GM23248 (cell line): ENCODE results near the gene HEPH. TPM values are rescaled to one million over a fixed set of nuclear protein-coding genes. Genes with fewer than 3 reads are reported as not detected.
"Not testable (repeated sequence)": the region's sequence is repeated elsewhere in the genome, so short reads cannot be mapped to it uniquely, and the experiment has no call there.

Source experiments
- DNase-seq: peaks from one replicate; pipeline ENCODE4 v3.0.0-alpha.2; 2015
- H2AFZ ChIP-seq: fragments of 200-600 bp; sonication (generic); 2 replicates; pipeline ENCODE4 v1.6.1; 2016; ENCODE audit warnings: antibody characterized with exemption
- H3F3A ChIP-seq: fragments of 200-600 bp; sonication (generic); 2 replicates; pipeline ENCODE4 v1.6.1; 2016; ENCODE audit warnings: mild to moderate bottlenecking, antibody characterized with exemption, mixed run types; ENCODE audit not compliant: insufficient read depth
- H3K27ac ChIP-seq: fragments of 200-600 bp; sonication (generic); 2 replicates; pipeline ENCODE4 v1.5.1; 2016; ENCODE audit warnings: mild to moderate bottlenecking
- H3K27me3 ChIP-seq: fragments of 200-600 bp; sonication (generic); replicated peaks from 2 replicates; pipeline ENCODE4 v1.6.1; 2016; ENCODE audit warnings: mild to moderate bottlenecking; ENCODE audit not compliant: insufficient read depth
- H3K36me3 ChIP-seq: fragments of 200-600 bp; sonication (generic); 2 replicates; pipeline ENCODE4 v1.6.1; 2016; ENCODE audit warnings: low read depth, mild to moderate bottlenecking
- H3K4me1 ChIP-seq: fragments of 200-600 bp; sonication (generic); 2 replicates; pipeline ENCODE4 v1.6.1; 2016; ENCODE audit warnings: mild to moderate bottlenecking; ENCODE audit not compliant: insufficient read depth
- H3K4me2 ChIP-seq: fragments of 200-600 bp; sonication (generic); one replicate; pipeline ENCODE4 v1.6.1; 2016; ENCODE audit warnings: mild to moderate bottlenecking; ENCODE audit not compliant: unreplicated experiment
- H3K4me3 ChIP-seq: fragments of 200-600 bp; sonication (generic); 2 replicates; pipeline ENCODE4 v1.5.1; 2016; ENCODE audit warnings: mild to moderate bottlenecking
- H3K79me2 ChIP-seq: fragments of 200-600 bp; sonication (generic); 2 replicates; pipeline ENCODE4 v1.6.1; 2016; ENCODE audit warnings: mild to moderate bottlenecking; ENCODE audit not compliant: insufficient read depth
- H3K9ac ChIP-seq: fragments of 200-600 bp; sonication (generic); 2 replicates; pipeline ENCODE4 v1.6.1; 2016; ENCODE audit warnings: mild to moderate bottlenecking
- H3K9me2 ChIP-seq: fragments of 200-600 bp; sonication (generic); 2 replicates; pipeline ENCODE4 v1.6.1; 2016; ENCODE audit warnings: mixed run types, mild to moderate bottlenecking, moderate library complexity; ENCODE audit not compliant: insufficient read depth
- H3K9me3 ChIP-seq: fragments of 200-600 bp; sonication (generic); one replicate; pipeline ENCODE4 v1.6.1; 2017; ENCODE audit warnings: low read depth
- H4K20me1 ChIP-seq: fragments of 200-600 bp; sonication (generic); 2 replicates; pipeline ENCODE4 v1.6.0; 2016; ENCODE audit not compliant: insufficient read depth
- EZH2 ChIP-seq: fragments of 200-600 bp; sonication (generic); IDR thresholded peaks from 2 replicates; pipeline ENCODE4 v1.6.1; 2018; ENCODE audit warnings: antibody characterized with exemption, mild to moderate bottlenecking; ENCODE audit not compliant: insufficient read depth, poor library complexity, severe bottlenecking
- EZH2phosphoT487 ChIP-seq: fragments of 200-600 bp; sonication (generic); IDR thresholded peaks from 2 replicates; pipeline ENCODE4 v1.6.1; 2018; ENCODE audit warnings: antibody characterized with exemption, moderate library complexity, mild to moderate bottlenecking, low read depth; ENCODE audit not compliant: insufficient read depth
- WGBS, 2 experiments: methylation state at CpG; one replicate each; pipeline ENCODE4 v1.1.6; 2015 to 2017; ENCODE audit warnings: low lambda C conversion rate in 2 of 2, low coverage in 1 of 2; ENCODE audit errors: missing lambda C conversion rate in 2 of 2; 5-methylcytosine and 5-hydroxymethylcytosine counted together
- in situ Hi-C: fragments of 300-500 bp; cut with MboI; formaldehyde crosslinking; loops from 2 replicates; pipeline ENCODE4 v1.15.0; 2020
- polyA plus RNA-seq: library from polyadenylated mRNA; unstranded; fragments of >200 nt; fragmentation: Nextera tagmentation; extraction: Ambion mirVana; gene quantifications from 2 replicates; pipeline ENCODE4 v1.2.1, GENCODE V29; 2016
- total RNA-seq: library from RNA; depleted of rRNA; stranded (reverse); fragments of >200 nt; shearing (Covaris generic); gene quantifications from 2 replicates; pipeline ENCODE4 v1.2.3, GENCODE V29; 2014

HEPH gene
- total and polyA plus RNA-seq, 2 experiments from 2014 or later = 14.3 to 42.4 TPM

DNA sequence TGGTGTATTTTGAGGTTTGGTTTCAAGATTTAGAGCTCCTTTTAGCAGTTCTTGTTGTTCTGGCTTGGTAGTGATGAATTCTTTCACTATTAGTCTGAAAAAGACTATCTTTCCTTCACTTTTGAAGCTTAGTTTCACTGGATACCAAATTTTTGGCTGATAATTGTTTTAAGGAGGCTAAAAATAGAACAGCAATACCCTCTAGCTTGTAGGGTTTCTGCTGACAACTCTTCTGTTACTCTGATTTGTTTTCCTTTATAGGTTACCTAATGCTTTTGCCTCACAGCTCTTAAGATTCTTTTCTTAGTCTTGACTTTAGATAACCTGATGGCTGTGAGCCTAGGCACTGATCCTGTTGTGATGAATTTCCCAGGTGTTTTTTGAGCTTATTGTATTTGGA, 33.6 kb upstream of the HEPH start:
- Histone ChIP-seq H3K27me3 (no peaks in the 10 kb centered on the region), H3K4me3 (no peak overlapping the region), H3F3A (no peaks in the 10 kb centered on the region), H2AFZ (no peak overlapping the region), H3K36me3 (no peaks in the 10 kb centered on the region), H3K4me1 (no peaks in the 10 kb centered on the region), H3K27ac (no peak overlapping the region), H3K9me3 (no peaks in the 10 kb centered on the region), H3K9me2 (no peaks in the 10 kb centered on the region), H3K79me2 (no peaks in the 10 kb centered on the region), H3K4me2 (no peak overlapping the region), H4K20me1 (no peaks in the 10 kb centered on the region), H3K9ac (no peak overlapping the region)
- no peak for TF ChIP-seq EZH2
- no peak for TF ChIP-seq EZH2phosphoT487
- no peak for DNase-seq
- in situ Hi-C loops = no loop called here

DNA sequence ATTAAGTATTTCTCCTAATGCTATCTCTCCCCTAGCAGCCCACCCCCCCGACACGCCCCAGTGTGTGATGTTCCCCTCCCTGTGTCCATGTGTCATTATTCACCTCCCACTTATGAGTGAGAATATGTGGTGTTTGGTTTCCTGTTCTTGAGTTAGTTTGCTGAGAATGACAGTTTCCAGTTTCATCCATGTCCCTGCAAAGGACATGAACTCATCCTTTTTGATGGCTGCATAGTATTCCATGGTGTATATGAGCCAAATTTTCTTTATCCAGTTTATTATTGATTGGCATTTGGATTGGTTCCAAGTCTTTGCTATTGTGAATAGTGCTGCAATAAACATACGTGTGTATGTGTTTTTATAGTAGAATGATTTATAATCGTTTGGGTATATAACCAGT, 28.8 kb upstream of the HEPH start:
- H3K27ac ChIP-seq, DNase-seq, H3K4me2 ChIP-seq, H3K36me3 ChIP-seq, H3K9me3 ChIP-seq, H3K4me1 ChIP-seq, H3K79me2 ChIP-seq, H3K9ac ChIP-seq, H4K20me1 ChIP-seq, H3F3A ChIP-seq, H3K4me3 ChIP-seq, in situ Hi-C loops, H3K27me3 ChIP-seq, H2AFZ ChIP-seq, H3K9me2 ChIP-seq: not testable (repeated sequence)
- WGBS, 2 experiments = 49 to 74% methylated on average over 3 to 4 of the region's 4 CpGs

DNA sequence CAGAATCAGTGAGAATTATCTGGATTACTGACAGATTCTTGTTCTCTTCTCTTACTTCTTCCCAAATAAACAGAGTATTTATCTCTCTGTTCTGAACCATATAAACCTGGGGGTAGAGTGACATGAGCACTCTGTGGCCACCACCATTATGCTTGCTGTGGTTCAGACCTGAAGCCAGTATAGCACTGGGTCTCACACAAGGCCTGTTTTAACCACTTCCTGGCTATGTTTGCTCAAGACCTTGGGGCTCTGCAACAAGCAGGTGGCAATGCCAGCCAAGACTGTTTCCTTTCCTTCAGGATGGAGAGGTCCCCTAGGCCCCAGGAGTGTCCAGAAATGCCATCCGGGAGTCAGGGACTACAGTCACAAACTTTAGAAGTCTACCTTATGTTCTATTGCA, 21.7 kb upstream of the HEPH start:
- H4K20me1 ChIP-seq = no peaks in the 10 kb centered on the region
- no peaks in the 10 kb centered on the region for H3F3A ChIP-seq
- no peaks in the 10 kb centered on the region for H3K27me3 ChIP-seq
- H3K79me2 ChIP-seq = no peaks in the 10 kb centered on the region
- no peaks in the 10 kb centered on the region for H3K4me1 ChIP-seq
- H3K27ac ChIP-seq = no peak overlapping the region
- no peak overlapping the region for H3K9ac ChIP-seq
- WGBS, 2 experiments = 25 to 43% methylated on average over 1 of the region's 1 CpG
- no peak overlapping the region for H3K4me2 ChIP-seq
- H3K9me2 ChIP-seq = no peaks in the 10 kb centered on the region
- TF ChIP-seq EZH2phosphoT487 (no peak), EZH2 (no peak)
- H3K36me3 ChIP-seq = no peaks in the 10 kb centered on the region
- no peak for DNase-seq
- in situ Hi-C loops = no loop called here
- no peak overlapping the region for H2AFZ ChIP-seq
- H3K4me3 ChIP-seq = no peak overlapping the region
- H3K9me3 ChIP-seq = no peaks in the 10 kb centered on the region

DNA sequence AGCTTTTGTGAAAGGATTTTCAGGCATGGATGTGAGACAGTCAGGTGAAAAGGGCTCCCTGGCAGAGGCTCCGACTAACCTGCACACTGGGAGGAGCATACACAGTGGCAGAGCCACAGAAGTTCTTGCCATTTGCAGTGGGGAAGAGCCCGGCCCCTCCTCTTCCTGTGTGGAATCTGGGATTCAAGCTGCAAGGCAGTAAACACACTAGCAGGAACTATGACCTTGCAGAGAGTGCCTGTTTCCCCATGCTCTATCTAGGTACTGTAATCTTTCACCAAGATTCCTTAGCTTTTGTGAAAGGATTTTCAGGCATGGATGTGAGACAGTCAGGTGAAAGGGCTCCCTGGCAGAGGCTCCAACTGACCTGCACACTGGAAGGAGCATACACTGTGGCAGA, 19.8 kb upstream of the HEPH start:
- Histone ChIP-seq H3K4me2 (no peak overlapping the region), H3K36me3 (no peaks in the 10 kb centered on the region), H3F3A (no peaks in the 10 kb centered on the region), H3K27me3 (no peaks in the 10 kb centered on the region), H3K4me1 (no peaks in the 10 kb centered on the region), H2AFZ (no peak overlapping the region), H3K79me2 (no peaks in the 10 kb centered on the region), H4K20me1 (no peaks in the 10 kb centered on the region), H3K9me3 (no peaks in the 10 kb centered on the region), H3K9me2 (no peaks in the 10 kb centered on the region), H3K9ac (no peak overlapping the region), H3K27ac (no peak overlapping the region), H3K4me3 (no peak overlapping the region)
- WGBS, 2 experiments = 60 to 67% methylated on average over 2 of the region's 2 CpGs
- in situ Hi-C loops = no loop called here
- TF ChIP-seq EZH2 = no peak
- no peak for DNase-seq

DNA sequence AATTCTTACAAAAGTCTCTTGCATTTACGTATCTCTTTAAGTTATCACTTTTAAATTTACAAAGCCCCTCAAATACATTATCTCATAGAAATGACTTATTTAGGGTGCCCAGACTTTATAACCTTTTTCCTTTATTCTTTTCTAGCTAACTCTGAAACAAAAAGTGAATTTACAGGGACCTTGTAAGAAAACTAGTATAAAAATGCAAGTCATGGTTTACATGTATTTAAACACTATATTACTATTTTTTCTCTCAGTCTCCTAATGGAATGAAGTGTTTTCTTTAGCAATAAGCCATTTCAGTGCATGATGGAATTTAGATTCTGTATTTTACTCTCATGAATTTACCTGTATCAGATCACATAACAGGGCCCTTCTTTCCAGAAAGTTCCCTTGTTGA, 14.5 kb upstream of the HEPH start:
- 69 to 94% methylated on average over 1 of the region's 1 CpG for WGBS, 2 experiments
- H2AFZ ChIP-seq = no peak overlapping the region
- no peak overlapping the region for H3K27ac ChIP-seq
- DNase-seq = no peak
- H3K9me3 ChIP-seq = no peaks in the 10 kb centered on the region
- H3K4me2 ChIP-seq = no peak overlapping the region
- H3K4me1 ChIP-seq = no peaks in the 10 kb centered on the region
- no peak overlapping the region for H3K4me3 ChIP-seq
- H4K20me1 ChIP-seq = no peaks in the 10 kb centered on the region
- H3K79me2 ChIP-seq = no peaks in the 10 kb centered on the region
- H3F3A ChIP-seq = no peaks in the 10 kb centered on the region
- no peak overlapping the region for H3K9ac ChIP-seq
- H3K36me3 ChIP-seq = no peaks in the 10 kb centered on the region
- in situ Hi-C loops = no loop called here
- TF ChIP-seq EZH2 = no peak
- no peak for TF ChIP-seq EZH2phosphoT487
- H3K9me2 ChIP-seq = no peaks in the 10 kb centered on the region
- no peaks in the 10 kb centered on the region for H3K27me3 ChIP-seq
